NCI-H526 treated with DMSO at 0.1 percent for 48 hours (cell line): ENCODE measurements around the gene SECTM1.
A peak's percentile ranks its signal among the peaks of the same experiment; 100 is the strongest.

ENCODE experiments used
- DNase-seq: peaks from one replicate; lab custom pipeline; 2025; lab: John Stamatoyannopoulos, UW

SECTM1 gene

DNA sequence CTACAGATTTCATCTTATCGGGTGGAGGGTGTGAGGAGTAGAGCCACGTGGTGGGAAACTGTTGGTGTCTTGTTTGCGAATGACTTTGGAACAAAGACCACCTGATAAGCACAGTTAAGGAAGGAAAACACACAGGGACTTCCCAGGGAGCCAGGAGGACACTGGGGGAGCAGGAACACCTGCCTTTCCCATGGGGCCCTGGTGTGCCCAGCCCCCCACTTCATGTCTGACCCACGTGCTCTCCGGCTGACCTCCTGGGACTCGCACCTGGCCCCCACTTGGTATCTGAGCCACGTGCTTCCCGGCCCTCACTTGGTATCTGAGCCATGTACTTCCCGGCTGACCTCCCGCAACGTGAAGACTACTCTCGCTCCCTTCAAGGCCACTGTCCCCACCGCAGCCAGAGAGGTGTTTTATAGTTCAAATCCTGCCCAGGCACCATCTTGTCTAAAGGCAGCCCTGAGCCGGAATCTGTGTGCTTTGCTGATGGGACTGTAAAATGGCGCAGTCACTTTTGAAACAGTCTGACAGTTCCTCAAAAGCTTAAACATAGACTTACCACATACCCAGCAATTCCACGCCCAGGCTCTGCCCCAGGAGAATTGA lies 54.7 kb downstream of the SECTM1 start:
- DNase-seq: no peak

DNA sequence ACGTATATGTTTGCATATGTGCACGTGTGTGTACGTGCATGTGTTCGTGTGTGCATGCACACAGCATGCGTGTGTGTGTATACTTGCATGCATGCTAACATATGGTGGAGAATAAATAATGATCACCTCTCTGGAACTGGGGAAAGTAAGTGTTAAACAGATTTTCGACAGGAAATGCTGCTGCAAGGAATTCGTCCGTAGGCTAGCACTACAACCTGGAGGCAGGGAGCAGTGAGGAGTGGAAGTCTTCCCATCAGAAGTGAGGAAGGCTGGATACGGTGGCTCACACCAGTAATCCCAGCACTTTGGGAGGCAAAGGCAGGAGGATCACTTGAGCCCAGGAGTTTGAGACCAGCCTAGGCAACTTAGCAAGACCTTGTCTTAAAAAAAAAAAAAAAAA lies 55.3 kb downstream of the SECTM1 start:
- no peak for DNase-seq

DNA sequence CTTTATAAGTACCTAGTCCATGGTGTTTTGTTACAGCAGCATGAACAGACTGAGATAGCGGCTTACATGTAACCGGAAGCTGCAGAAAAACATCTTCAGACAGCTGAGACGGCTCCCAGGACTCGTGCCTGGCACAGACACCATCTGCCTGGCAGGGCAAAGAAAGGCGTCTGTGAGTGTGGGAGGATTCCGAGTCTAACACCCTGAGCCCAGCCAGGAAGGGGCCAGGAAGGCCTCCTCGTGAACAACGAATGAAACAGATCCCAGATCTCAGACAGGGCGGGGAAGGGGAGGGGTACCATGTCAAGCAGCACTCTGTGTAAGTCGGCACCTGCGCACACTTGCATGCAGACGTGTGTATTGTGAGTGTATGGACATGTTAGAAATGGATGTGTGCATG lies 55.7 kb downstream of the SECTM1 start:
- no peak for DNase-seq

DNA sequence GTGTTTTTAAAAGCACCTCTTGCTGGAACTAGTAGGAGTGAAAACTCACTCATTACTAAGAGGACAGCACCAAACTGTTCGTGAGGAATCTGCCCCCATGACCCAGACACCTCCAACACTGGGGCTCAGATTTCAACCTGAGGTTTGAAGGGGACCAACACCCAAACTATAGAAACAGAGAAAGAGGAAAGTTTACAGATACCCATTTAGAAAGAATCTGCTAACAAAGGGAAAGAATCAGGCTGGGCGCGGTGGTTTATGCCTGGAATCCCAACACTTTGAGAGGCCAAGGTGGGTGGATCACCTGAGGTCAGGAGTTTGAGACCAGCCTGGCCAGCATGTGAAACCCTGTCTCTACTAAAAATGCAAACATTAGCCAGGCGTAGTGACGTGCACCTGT lies 56.6 kb downstream of the SECTM1 start:
- no peak for DNase-seq

DNA sequence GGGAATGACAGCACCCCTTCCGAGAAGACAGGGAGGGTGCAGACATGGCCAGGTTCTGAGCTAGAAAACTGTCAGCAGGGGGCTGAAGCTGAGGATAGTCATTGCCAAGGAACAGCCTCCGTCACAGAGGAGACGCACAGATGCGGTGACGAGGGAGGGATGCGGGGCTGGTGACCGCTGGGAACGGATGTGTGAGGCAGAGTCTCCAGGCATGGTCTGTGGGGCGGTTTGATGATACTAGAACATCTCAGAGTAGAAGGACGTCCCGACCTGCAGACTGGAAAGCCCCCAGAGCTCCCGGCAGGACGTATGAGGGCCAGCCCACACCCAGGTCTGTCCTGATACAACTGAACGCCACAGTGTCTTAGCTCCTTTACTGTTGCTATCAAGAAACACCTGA lies 58.2 kb downstream of the SECTM1 start:
- no peak for DNase-seq

DNA sequence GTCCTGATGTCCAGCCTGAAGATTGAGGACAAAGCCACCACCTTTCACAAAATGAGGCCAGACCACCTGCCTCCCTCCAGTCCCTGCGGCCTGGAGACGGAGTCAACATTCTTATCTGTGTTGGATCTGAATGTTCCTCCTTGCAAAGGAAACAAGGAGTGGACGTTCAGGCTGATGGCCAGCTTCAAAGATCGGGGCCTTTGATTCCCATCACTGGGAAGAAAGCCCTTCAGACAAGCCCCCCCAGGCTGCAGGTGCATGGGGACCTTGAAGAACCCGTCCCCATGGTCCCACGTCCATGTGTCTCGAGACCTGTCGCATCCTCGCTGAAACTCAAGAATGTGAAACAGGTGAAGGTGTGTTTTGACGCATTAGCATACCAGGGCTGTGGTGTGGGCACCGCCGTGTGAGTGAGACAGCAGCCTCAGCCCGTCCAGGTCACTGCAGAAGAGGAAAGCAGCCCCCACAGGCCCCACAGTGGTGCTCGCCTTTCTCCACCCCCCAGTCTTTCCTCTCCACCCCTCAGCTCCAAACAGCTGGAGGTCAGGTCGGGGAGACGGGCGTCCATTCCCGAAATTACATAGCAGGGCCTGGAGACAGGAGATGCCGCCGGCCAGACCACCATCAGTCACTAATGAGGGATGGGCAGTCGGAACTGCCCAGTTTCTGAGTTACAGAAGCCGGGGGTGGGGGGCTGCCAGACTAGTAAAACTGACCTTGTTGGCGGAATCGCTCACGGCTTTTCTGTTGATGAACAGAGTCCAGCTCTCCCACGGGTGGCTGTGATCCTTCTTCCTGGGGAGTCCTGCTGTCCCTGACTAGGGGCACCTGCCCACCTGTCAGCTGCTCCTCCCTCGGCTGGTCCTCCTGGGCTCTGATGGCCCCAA lies 59.2 kb downstream of the SECTM1 start:
- DNase-seq: no peak

DNA sequence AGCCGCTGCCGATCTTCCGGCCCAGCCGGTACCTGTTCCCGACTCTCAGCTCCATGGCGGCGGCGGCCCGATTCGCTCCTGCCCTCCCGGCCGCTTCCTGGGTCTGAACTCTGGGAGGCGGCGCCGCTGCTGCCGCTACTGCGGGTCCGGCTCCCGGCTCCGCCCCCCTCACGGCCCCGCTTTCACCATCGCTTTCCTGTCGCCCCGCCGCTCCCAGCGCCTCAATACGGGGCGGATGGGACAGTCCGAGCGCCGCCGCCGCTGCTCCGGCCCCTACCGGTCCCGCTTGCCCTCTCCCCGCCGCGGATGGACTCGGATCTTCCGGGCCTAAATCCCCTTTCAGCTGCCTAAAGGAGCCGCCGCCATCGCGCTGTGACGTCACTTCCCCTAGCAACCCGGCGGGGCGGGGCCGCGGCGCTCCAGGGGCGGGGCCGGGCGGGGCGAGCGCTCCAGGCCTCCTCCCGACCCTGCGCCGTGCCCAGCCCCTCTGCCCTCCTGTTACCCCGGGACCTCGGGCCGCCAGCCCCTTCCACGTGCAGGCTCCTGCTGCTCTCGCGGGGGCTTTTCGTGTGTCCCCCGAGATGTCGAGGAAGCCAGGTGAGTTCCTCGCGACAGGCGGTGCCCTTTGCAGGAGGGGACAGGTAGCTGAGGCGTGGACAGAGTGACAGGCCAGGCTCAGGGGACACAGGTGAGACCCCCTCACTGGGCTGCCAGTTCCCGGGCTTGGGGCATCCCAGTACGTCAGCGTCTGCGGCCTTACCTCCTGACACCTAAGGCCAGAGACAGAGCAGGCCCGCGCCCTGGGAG lies 60.0 kb downstream of the SECTM1 start, which contains the start of gene CSNK1D:
Gene CSNK1D, minus strand, starts transcription at position 374 of the 807 bp plus-strand sequence. Its CDS starts 319 bp downstream, at position 55.
- peak; percentile 80 for DNase-seq

DNA sequence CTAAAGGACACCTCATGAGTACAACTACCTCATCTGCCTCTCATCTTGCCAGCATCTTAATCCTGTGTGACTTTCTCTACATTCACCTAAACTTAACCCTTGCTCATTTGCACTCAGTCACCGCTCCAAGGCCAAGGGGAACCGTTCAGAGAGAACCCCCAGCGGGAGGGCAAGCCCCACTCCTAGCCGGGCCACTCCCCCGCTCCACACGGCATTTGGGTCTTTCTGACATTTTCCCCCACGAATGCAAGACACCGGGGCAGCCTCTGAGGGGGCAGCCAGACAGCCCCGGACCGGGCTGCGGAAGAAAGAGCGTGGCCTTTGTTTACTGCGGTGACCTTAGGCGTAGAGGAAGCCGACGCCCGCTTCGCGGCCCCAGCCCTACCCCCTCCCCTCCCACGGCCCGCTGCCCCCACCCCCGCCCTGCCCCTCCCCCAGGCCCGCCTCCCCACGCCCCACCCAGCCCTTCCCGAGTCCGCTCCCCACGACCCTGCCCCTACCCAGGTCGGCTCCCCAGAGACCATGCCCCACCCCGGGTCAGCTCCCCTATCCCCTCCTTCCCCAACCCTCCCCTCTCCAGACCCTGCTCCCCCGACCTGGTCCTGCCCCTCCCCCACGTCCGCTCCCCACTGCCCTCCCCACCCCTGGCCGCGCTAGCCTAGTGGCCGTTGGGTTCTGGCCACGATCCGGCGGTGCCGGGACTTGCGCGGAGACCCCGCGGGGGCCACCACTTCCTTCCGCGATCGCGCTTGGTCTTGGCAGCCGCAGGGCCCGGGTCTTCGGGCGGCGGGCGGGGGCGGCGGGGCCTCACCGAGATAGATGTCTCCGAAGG lies 60.9 kb downstream of the SECTM1 start:
- no peak for DNase-seq

DNA sequence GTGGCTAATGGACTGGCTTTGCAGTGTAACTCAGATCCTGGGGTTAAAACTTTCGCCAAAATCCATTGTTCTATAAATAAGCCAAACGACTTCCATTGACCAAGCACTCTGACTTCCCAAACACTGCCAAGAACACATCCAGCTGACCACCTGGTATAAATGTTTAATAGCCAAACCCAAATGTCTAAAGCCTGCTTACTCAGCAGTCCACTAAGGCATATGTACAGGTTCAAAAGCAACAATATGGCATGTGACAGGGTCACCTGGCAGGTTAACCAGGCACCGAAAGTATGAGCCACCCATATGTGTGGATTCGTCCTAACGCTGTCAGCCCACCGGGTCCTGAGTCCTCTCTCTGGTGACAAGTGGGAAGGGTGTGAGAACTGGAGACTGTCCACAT lies 62.2 kb downstream of the SECTM1 start:
- no peak for DNase-seq
